IMR-90 (cell line): ENCODE data around the gene ZNRF3. TPM values are rescaled to one million over a fixed set of nuclear protein-coding genes. Genes with fewer than 3 reads are reported as not detected.

Experiments used
- ATAC-seq: fragments of 200-7000 bp; cut with Tn5 transposase; 2 replicates; pipeline ENCODE4 v1.9.1; 2020; ENCODE audit warnings: low read depth, mild to moderate bottlenecking, moderate library complexity
- BruUV-seq: library from RNA; stranded (reverse); fragments of 400-500 nt; replicated peaks from 2 replicates; lab custom pipeline; 2021; lab: Mats Ljungman, UMichigan
- CTCF ChIA-PET: fragments of 300-600 bp; formaldehyde crosslinking; extraction: SDS; loops from one replicate; lab custom pipeline; 2021; ENCODE audit warnings: antibody characterized with exemption; lab: Yijun Ruan, JAX
- POLR2A ChIA-PET: fragments of 300-600 bp; sonication (Branson Sonifier 250); formaldehyde crosslinking; loops from one replicate; lab custom pipeline; 2022; ENCODE audit warnings: antibody characterized with exemption; ENCODE audit not compliant: unreplicated experiment; lab: Charles Lee
- DNase-seq: peaks from one replicate; pipeline ENCODE4 v3.0.0; 2013
- H2AFZ ChIP-seq: replicated peaks from 2 replicates; pipeline ENCODE3; 2013; ENCODE audit warnings: low read length, mild to moderate bottlenecking; ENCODE audit not compliant: poor library complexity
- H2AK5ac ChIP-seq: 2 replicates; pipeline ENCODE4 v1.6.1; 2013; ENCODE audit warnings: low read depth, low read length, inconsistent platforms
- H2AK9ac ChIP-seq: replicated peaks from 2 replicates; pipeline ENCODE3; 2013; ENCODE audit warnings: mild to moderate bottlenecking, low read depth, low read length, moderate library complexity; ENCODE audit not compliant: poor library complexity
- H2BK120ac ChIP-seq: 2 replicates; pipeline ENCODE4 v1.6.1; 2013; ENCODE audit warnings: low read depth, low read length, inconsistent platforms
- H2BK15ac ChIP-seq: 3 replicates; pipeline ENCODE4 v1.6.1; 2013; ENCODE audit warnings: low read depth, low read length, inconsistent platforms
- H2BK20ac ChIP-seq: 2 replicates; pipeline ENCODE4 v1.6.1; 2013; ENCODE audit warnings: low read depth, mild to moderate bottlenecking, inconsistent platforms, low read length, moderate library complexity
- H2BK5ac ChIP-seq: 2 replicates; pipeline ENCODE4 v1.6.1; 2013; ENCODE audit warnings: mild to moderate bottlenecking, low read depth, low read length, inconsistent platforms; ENCODE audit not compliant: poor library complexity, severe bottlenecking
- H3K14ac ChIP-seq: replicated peaks from 2 replicates; pipeline ENCODE4 v1.6.1; 2013; ENCODE audit warnings: low read depth, low read length, inconsistent platforms
- H3K18ac ChIP-seq: 2 replicates; pipeline ENCODE4 v1.6.1; 2013; ENCODE audit warnings: low read depth, low read length, control low read depth
- H3K23ac ChIP-seq: 2 replicates; pipeline ENCODE4 v1.6.1; 2013; ENCODE audit warnings: low read depth, low read length, inconsistent platforms
- H3K27ac ChIP-seq: 2 replicates; pipeline ENCODE4 v1.5.1; 2013; ENCODE audit warnings: mild to moderate bottlenecking, control low read depth, low read length; ENCODE audit not compliant: insufficient read depth
- H3K27me3 ChIP-seq: 2 replicates; pipeline ENCODE4 v1.6.1; 2013; ENCODE audit warnings: low read length; ENCODE audit not compliant: control insufficient read depth, insufficient read depth
- H3K36me3 ChIP-seq: 2 replicates; pipeline ENCODE4 v1.6.1; 2013; ENCODE audit warnings: low read length, mixed read lengths; ENCODE audit not compliant: control insufficient read depth, insufficient read depth
- H3K4ac ChIP-seq: 2 replicates; pipeline ENCODE4 v1.6.1; 2013; ENCODE audit warnings: low read depth, low read length, inconsistent platforms
- H3K4me1 ChIP-seq: 2 replicates; pipeline ENCODE4 v1.6.1; 2013; ENCODE audit warnings: low read length, mixed read lengths; ENCODE audit not compliant: control insufficient read depth, insufficient read depth
- H3K4me2 ChIP-seq: 2 replicates; pipeline ENCODE4 v1.6.1; 2013; ENCODE audit warnings: low read depth, mild to moderate bottlenecking, control low read depth, low read length, moderate library complexity
- H3K4me3 ChIP-seq: 2 replicates; pipeline ENCODE4 v1.5.1; 2013; ENCODE audit warnings: low read depth, mild to moderate bottlenecking, control low read depth, low read length, moderate library complexity; ENCODE audit not compliant: insufficient read depth
- H3K56ac ChIP-seq: 2 replicates; pipeline ENCODE4 v1.6.1; 2013; ENCODE audit warnings: low read length, inconsistent platforms; ENCODE audit not compliant: insufficient read depth; ENCODE audit errors: extremely low read depth
- H3K79me1 ChIP-seq, 2 experiments: 2 replicates each; pipeline ENCODE4 v1.6.1; 2013; ENCODE audit warnings: low read length in 2 of 2, inconsistent platforms in 1 of 2, low read depth in 1 of 2
- H3K9ac ChIP-seq: 2 replicates; pipeline ENCODE4 v1.6.1; 2013; ENCODE audit warnings: low read depth, low read length, control low read depth
- H3K9me1 ChIP-seq: 2 replicates; pipeline ENCODE4 v1.6.1; 2013; ENCODE audit warnings: low read length, inconsistent platforms; ENCODE audit not compliant: insufficient read depth
- H3K9me3 ChIP-seq: 2 replicates; pipeline ENCODE4 v1.6.1; 2013; ENCODE audit warnings: low read length; ENCODE audit not compliant: control insufficient read depth, insufficient read depth
- H4K20me1 ChIP-seq: 2 replicates; pipeline ENCODE4 v1.6.1; 2013; ENCODE audit warnings: low read length, inconsistent platforms; ENCODE audit not compliant: insufficient read depth
- H4K5ac ChIP-seq: 2 replicates; pipeline ENCODE4 v1.6.1; 2013; ENCODE audit warnings: mild to moderate bottlenecking, low read depth, low read length, control low read depth
- H4K8ac ChIP-seq, 2 experiments: 2 replicates each; pipeline ENCODE4 v1.6.1; 2013; ENCODE audit warnings: low read depth in 2 of 2, low read length in 2 of 2, control low read depth in 1 of 2, inconsistent platforms in 1 of 2
- H4K91ac ChIP-seq: 2 replicates; pipeline ENCODE4 v1.6.1; 2013; ENCODE audit warnings: low read depth, low read length, inconsistent platforms; ENCODE audit not compliant: insufficient read depth
- BHLHE40 ChIP-seq: fragments of 150-350 bp; IDR thresholded peaks from 2 replicates; pipeline ENCODE4 v1.6.1; 2016; ENCODE audit warnings: mild to moderate bottlenecking, low read depth, low read length
- CEBPB ChIP-seq: IDR thresholded peaks from 2 replicates; pipeline ENCODE4 v1.6.1; 2012; ENCODE audit warnings: low read depth, low read length, improper control_type of control experiment
- CHD1 ChIP-seq: IDR thresholded peaks from 2 replicates; pipeline ENCODE4 v1.6.1; 2012; ENCODE audit warnings: low read depth, low read length, improper control_type of control experiment
- ELK1 ChIP-seq: fragments of 150-350 bp; IDR thresholded peaks from 2 replicates; pipeline ENCODE4 v1.6.1; 2016; ENCODE audit warnings: low read depth, mild to moderate bottlenecking, low read length, moderate library complexity, borderline replicate concordance
- FOS ChIP-seq: fragments of 150-350 bp; IDR thresholded peaks from 2 replicates; pipeline ENCODE4 v1.6.1; 2016; ENCODE audit warnings: low read depth, low read length
- MAFK ChIP-seq: IDR thresholded peaks from 2 replicates; pipeline ENCODE4 v1.6.1; 2012; ENCODE audit warnings: low read depth, low read length, improper control_type of control experiment
- MAZ ChIP-seq: IDR thresholded peaks from 2 replicates; pipeline ENCODE4 v1.6.1; 2012; ENCODE audit warnings: low read depth, mild to moderate bottlenecking, low read length, improper control_type of control experiment, moderate library complexity, borderline replicate concordance
- MXI1 ChIP-seq: IDR thresholded peaks from 2 replicates; pipeline ENCODE4 v1.6.1; 2012; ENCODE audit warnings: low read depth, mild to moderate bottlenecking, low read length, moderate library complexity, borderline replicate concordance
- NFE2L2 ChIP-seq: fragments of 150-350 bp; IDR thresholded peaks from 2 replicates; pipeline ENCODE4 v1.6.1; 2016; ENCODE audit warnings: low read depth, mild to moderate bottlenecking, low read length
- POLR2A ChIP-seq: IDR thresholded peaks from 2 replicates; pipeline ENCODE4 v1.6.1; 2012; ENCODE audit warnings: mild to moderate bottlenecking, low read depth, low read length
- RCOR1 ChIP-seq: IDR thresholded peaks from 2 replicates; pipeline ENCODE4 v1.6.1; 2012; ENCODE audit warnings: mild to moderate bottlenecking, low read length, improper control_type of control experiment; ENCODE audit not compliant: insufficient replicate concordance
- RFX5 ChIP-seq: IDR thresholded peaks from 2 replicates; pipeline ENCODE4 v1.8.0; 2012; ENCODE audit warnings: low read depth, mild to moderate bottlenecking, low read length, moderate library complexity
- SMC3 ChIP-seq: fragments of 150-350 bp; IDR thresholded peaks from 2 replicates; pipeline ENCODE4 v1.6.1; 2016; ENCODE audit warnings: low read depth, mild to moderate bottlenecking, antibody characterized with exemption, low read length, moderate library complexity
- WGBS, 2 experiments: methylation state at CpG; one replicate each; pipeline versions ENCODE4 v1.1.5 to v1.1.7; 2013; ENCODE audit warnings: missing lambda C conversion rate in 2 of 2; ENCODE audit not compliant: insufficient read length in 1 of 2; ENCODE audit errors: extremely low coverage in 2 of 2; 5-methylcytosine and 5-hydroxymethylcytosine counted together
- dilution Hi-C: fragments of 300-500 bp; cut with HindIII; formaldehyde crosslinking; loops from one replicate; pipeline ENCODE4 v1.14.3; 2018; ENCODE audit warnings: low sequenced_read_pairs; ENCODE audit not compliant: unreplicated experiment
- in situ Hi-C: fragments of 300-500 bp; cut with MboI; formaldehyde crosslinking; loops from 3 replicates; pipeline ENCODE4 v1.14.3; 2019; ENCODE audit warnings: low sequenced_read_pairs, inconsistent platforms, mixed read lengths
- intact Hi-C: fragments of 100-400 bp; cut with micrococcal nuclease; formaldehyde crosslinking; loops from 2 replicates; pipeline ENCODE4 v1.10.0; 2022
- polyA plus RNA-seq, 3 experiments: library from polyadenylated mRNA; depleted of rRNA; stranded (reverse); fragments of >200 nt; gene quantifications; 2 replicates each; pipeline ENCODE4 v1.2.3, GENCODE V29; 2012; ENCODE audit warnings: low replicate concordance in 1 of 3
- total RNA-seq: library from RNA; depleted of rRNA; stranded (reverse); fragments of >200 nt; gene quantifications from 2 replicates; pipeline ENCODE4 v1.2.3, GENCODE V29; 2012
- TF ChIP-seq, protein P1 (sequence below): conservative IDR thresholded peaks from 2 replicates; pipeline ENCODE4 v1.5.1; 2012; ENCODE audit warnings: mild to moderate bottlenecking, low read depth, low read length, improper control_type of control experiment
- TF ChIP-seq, protein P2 (sequence below): fragments of 150-350 bp; IDR thresholded peaks from 2 replicates; pipeline ENCODE4 v1.6.1; 2017; ENCODE audit warnings: mild to moderate bottlenecking, antibody characterized with exemption, low read length, low read depth

ZNRF3 gene
- total and polyA plus RNA-seq, 2 of the 4 experiments (the other 2 are of a cell fraction), result 1.4 to 2.4 TPM

DNA sequence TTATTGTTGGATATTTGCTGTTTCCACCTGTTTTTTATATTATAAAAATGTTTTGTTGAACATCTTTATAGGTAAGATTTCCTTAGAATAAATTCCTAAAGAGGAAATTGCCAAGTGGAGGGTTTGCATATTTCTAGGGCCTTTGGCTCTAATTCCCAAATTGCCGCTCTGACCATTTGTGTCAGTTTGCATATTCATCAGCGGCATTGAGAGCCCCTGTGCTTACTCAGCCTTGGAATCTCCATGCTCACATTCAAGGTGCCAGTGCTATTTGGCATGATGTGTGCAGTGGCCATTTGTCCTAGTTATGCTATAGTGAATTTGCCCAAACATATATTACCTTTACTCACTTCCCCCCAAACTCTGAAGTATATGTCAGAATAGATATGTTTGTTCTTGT, 214.9 kb downstream of the ZNRF3 start (continued):
- no peak for TF ChIP-seq CEBPB
- TF ChIP-seq RCOR1, result no peak
- no peak for TF ChIP-seq POLR2A
- no peak for TF ChIP-seq RFX5
- TF ChIP-seq SMC3, result no peak

GRCh38 chr22:29102300-29102699, 218.9 kb downstream of the ZNRF3 start:
- Histone ChIP-seq H3K27me3 (no peaks in the 10 kb centered on the region), H2BK20ac (no peak overlapping the region), H3K4me3 (no peak overlapping the region), H3K4me1 (peaks cover 2% of the 10 kb centered on the region; the same call in 1 of the 2 replicates), H2BK120ac (no peak overlapping the region), H4K8ac (no peak overlapping the region), H2AK9ac (no peak overlapping the region), H3K36me3 (peaks cover 4% of the 10 kb centered on the region; the same call in 1 of the 2 replicates), H3K56ac (no peak overlapping the region), H3K27ac (no peak overlapping the region), H3K4ac (no peak overlapping the region), H2BK15ac (no peak overlapping the region), H3K14ac (no peak overlapping the region), H4K5ac (no peak overlapping the region), H2BK5ac (no peak overlapping the region), H4K20me1 (no peaks in the 10 kb centered on the region), H3K79me1 (no peaks in the 10 kb centered on the region), H3K9me3 (no peaks in the 10 kb centered on the region), H3K18ac (no peak overlapping the region), H2AFZ (no peak overlapping the region), H3K4me2 (no peak overlapping the region), H2AK5ac (no peak overlapping the region), H3K23ac (no peak overlapping the region), H3K9ac (no peak overlapping the region), H3K9me1 (no peaks in the 10 kb centered on the region), H4K91ac (no peak overlapping the region)
- ChIA-PET CTCF (no interaction called here), POLR2A (no interaction called here)
- intact Hi-C loops (no loop called here), dilution Hi-C loops (no loop called here), in situ Hi-C loops (no loop called here)
- ATAC-seq (no peak), DNase-seq (no peak)
- no TSS peak for BruUV-seq
- WGBS, 2 experiments, result no CpG with 5 or more reads among the region's 2 CpGs
- TF ChIP-seq, protein P1, sequence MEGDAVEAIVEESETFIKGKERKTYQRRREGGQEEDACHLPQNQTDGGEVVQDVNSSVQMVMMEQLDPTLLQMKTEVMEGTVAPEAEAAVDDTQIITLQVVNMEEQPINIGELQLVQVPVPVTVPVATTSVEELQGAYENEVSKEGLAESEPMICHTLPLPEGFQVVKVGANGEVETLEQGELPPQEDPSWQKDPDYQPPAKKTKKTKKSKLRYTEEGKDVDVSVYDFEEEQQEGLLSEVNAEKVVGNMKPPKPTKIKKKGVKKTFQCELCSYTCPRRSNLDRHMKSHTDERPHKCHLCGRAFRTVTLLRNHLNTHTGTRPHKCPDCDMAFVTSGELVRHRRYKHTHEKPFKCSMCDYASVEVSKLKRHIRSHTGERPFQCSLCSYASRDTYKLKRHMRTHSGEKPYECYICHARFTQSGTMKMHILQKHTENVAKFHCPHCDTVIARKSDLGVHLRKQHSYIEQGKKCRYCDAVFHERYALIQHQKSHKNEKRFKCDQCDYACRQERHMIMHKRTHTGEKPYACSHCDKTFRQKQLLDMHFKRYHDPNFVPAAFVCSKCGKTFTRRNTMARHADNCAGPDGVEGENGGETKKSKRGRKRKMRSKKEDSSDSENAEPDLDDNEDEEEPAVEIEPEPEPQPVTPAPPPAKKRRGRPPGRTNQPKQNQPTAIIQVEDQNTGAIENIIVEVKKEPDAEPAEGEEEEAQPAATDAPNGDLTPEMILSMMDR, result no peak
- TF ChIP-seq CEBPB (no peak), BHLHE40 (no peak), RCOR1 (no peak), CHD1 (no peak), MAZ (no peak), FOS (no peak), RFX5 (no peak), MXI1 (no peak), MAFK (no peak), NFE2L2 (no peak), ELK1 (no peak)
- TF ChIP-seq, protein P2, sequence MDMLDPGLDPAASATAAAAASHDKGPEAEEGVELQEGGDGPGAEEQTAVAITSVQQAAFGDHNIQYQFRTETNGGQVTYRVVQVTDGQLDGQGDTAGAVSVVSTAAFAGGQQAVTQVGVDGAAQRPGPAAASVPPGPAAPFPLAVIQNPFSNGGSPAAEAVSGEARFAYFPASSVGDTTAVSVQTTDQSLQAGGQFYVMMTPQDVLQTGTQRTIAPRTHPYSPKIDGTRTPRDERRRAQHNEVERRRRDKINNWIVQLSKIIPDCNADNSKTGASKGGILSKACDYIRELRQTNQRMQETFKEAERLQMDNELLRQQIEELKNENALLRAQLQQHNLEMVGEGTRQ, result no peak
